Measurements from ENCODE around the gene ZNF239.
"Not testable (repeated sequence)": the region's sequence is repeated elsewhere in the genome, so short reads cannot be mapped to it uniquely, and the experiment has no call there.

Gene ZNF239

DNA sequence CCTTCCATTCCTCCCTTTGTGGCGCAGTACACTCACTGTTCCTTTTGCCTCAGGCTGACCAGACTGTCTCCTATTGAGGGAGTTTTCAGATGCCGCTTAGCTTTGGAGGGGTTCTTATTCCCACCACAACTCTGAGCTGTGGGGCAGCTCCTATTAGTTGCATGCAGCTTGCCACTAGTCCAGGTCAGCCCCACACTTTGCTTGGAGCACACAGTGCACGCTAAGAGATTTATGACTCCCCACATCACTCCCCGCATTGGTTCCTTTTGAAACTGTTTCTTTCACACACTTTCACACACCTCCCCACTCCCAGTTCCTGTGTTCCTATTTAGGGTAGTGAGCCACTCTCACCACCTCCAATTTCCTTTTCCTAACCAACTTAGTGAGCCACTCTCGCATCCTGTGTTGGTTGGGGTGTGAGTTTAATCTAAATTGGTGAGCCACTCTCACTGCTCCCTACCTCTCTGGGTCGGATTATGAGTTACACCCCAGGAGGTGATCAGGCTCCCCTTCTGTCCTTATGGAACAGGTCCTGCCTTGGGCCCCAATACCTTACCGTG is 21.4 kb upstream of the ZNF239 start:
- no peaks in the 10 kb centered on the region for H3K27me3 ChIP-seq (ENCODE audit: insufficient read depth, poor library complexity, severe bottlenecking)

DNA sequence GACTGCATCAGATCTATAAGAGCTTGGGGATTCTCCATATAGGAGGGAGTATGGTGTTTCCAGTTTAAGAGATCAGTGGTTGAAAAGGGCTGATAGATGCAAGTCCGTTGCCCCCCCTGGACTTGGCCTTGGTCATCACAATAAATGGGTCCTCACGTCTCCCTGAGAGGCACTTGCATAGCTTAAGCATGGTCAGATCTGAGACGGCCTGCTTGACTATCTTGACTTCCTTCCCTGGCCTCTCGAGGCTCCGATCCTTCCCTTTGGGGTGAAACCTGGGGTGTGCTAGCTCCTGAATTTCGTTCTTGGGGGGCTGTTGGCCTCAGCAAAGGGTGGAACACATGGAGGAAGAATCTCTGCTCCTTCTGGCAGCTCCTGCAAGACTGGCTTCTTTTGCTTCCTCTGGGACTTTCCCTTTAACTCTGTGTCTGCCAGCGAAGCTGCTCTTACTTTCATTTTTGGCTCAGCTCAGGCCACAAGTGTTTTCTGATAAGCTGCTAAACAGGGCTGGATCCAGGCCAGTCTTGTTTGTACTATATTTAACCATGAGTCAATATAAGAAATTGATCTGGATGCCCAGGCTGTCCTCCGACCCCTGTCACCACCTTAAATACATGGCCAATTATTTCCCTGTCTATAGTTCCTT is 20.7 kb upstream of the ZNF239 start:
- DNase-seq (ENCODE audit: low spot score) (no peak), ATAC-seq (ENCODE audit: low read depth) (no peak)
- no peaks in the 10 kb centered on the region for H3K9me3 ChIP-seq (ENCODE audit: severe bottlenecking)
- H3K27ac ChIP-seq (ENCODE audit: poor library complexity, severe bottlenecking) = no peak overlapping the region
- H3K36me3 ChIP-seq (ENCODE audit: low read depth) = no peaks in the 10 kb centered on the region
- H3K27me3 ChIP-seq (ENCODE audit: insufficient read depth, poor library complexity, severe bottlenecking) = no peaks in the 10 kb centered on the region
- H3K4me1 ChIP-seq (ENCODE audit: insufficient read depth, poor library complexity, severe bottlenecking) = no peaks in the 10 kb centered on the region
- no peak overlapping the region for H3K4me3 ChIP-seq (ENCODE audit: severe bottlenecking)
- TF ChIP-seq, protein P1, sequence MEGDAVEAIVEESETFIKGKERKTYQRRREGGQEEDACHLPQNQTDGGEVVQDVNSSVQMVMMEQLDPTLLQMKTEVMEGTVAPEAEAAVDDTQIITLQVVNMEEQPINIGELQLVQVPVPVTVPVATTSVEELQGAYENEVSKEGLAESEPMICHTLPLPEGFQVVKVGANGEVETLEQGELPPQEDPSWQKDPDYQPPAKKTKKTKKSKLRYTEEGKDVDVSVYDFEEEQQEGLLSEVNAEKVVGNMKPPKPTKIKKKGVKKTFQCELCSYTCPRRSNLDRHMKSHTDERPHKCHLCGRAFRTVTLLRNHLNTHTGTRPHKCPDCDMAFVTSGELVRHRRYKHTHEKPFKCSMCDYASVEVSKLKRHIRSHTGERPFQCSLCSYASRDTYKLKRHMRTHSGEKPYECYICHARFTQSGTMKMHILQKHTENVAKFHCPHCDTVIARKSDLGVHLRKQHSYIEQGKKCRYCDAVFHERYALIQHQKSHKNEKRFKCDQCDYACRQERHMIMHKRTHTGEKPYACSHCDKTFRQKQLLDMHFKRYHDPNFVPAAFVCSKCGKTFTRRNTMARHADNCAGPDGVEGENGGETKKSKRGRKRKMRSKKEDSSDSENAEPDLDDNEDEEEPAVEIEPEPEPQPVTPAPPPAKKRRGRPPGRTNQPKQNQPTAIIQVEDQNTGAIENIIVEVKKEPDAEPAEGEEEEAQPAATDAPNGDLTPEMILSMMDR (IDR thresholded peaks at IDR 0.05; ENCODE audit: poor library complexity, severe bottlenecking) = no peak

More for the DNA sequence above, 21.4 kb upstream of the ZNF239 start:
- DNase-seq (ENCODE audit: low spot score) (no peak), ATAC-seq (ENCODE audit: low read depth) (no peak)
- no peak overlapping the region for H3K4me3 ChIP-seq (ENCODE audit: severe bottlenecking)
- H3K4me1 ChIP-seq (ENCODE audit: insufficient read depth, poor library complexity, severe bottlenecking) = no peaks in the 10 kb centered on the region
- no peaks in the 10 kb centered on the region for H3K36me3 ChIP-seq (ENCODE audit: low read depth)
- H3K27ac ChIP-seq (ENCODE audit: poor library complexity, severe bottlenecking) = no peak overlapping the region
- TF ChIP-seq, protein P1 (IDR thresholded peaks at IDR 0.05; ENCODE audit: poor library complexity, severe bottlenecking) = no peak
- H3K9me3 ChIP-seq (ENCODE audit: severe bottlenecking) = no peaks in the 10 kb centered on the region

DNA sequence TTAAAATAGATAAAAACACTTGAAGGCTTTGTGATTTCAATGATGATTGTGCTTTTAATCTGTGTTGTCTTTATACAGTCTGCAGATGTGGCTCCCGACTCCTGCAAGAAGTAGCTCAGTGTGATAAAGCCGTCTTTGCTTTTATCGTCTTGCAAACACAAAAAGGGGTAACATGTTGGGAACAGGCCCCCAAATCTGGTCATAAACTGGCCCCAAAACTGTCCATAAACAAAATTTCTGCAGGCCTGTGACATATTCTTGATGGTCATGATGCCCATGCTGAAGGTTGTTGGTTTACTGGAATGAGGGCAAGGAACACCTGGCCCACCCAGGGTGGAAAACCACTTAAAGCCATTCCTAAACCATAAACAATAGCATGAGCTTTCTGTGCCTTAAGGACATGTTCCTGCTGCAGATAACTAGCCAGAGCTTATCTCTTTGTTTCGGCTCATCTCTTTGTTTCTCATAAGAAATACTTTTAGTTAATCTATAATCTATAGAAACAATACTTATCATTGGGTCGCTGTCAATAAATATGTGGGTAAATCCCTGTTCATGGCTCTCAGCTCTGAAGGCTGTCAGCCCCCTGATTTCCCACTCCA is 17.0 kb upstream of the ZNF239 start:
- Histone ChIP-seq H3K4me3 (ENCODE audit: severe bottlenecking) (no peak overlapping the region), H3K4me1 (ENCODE audit: insufficient read depth, poor library complexity, severe bottlenecking) (no peaks in the 10 kb centered on the region), H3K27me3 (ENCODE audit: insufficient read depth, poor library complexity, severe bottlenecking) (no peaks in the 10 kb centered on the region), H3K9me3 (ENCODE audit: severe bottlenecking) (no peaks in the 10 kb centered on the region), H3K27ac (ENCODE audit: poor library complexity, severe bottlenecking) (no peak overlapping the region), H3K36me3 (ENCODE audit: low read depth) (no peaks in the 10 kb centered on the region)
- ATAC-seq (ENCODE audit: low read depth) = no peak
- TF ChIP-seq, protein P1 (IDR thresholded peaks at IDR 0.05; ENCODE audit: poor library complexity, severe bottlenecking) = no peak
- DNase-seq (ENCODE audit: low spot score) = no peak

DNA sequence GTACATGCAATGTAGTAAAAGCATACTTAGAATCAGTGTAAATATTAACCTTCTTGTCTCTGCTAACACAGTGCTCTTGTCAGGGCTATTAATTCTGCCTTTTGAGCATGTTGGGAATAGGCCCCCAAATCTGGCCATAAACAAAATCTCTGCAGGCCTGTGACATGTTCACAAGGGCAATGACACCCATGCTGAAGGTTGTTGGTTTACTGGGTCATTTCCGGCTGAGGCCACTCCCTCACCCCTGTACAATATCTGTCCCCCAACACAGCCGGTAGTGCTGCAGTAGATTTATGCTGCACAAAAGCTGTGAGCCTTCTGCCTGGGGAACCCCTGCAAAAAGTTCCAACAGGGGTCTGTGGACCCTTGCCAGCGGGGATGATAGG is 12.3 kb upstream of the ZNF239 start:
- not testable (repeated sequence) for ATAC-seq (ENCODE audit: low read depth); H3K36me3 ChIP-seq (ENCODE audit: low read depth)

DNA sequence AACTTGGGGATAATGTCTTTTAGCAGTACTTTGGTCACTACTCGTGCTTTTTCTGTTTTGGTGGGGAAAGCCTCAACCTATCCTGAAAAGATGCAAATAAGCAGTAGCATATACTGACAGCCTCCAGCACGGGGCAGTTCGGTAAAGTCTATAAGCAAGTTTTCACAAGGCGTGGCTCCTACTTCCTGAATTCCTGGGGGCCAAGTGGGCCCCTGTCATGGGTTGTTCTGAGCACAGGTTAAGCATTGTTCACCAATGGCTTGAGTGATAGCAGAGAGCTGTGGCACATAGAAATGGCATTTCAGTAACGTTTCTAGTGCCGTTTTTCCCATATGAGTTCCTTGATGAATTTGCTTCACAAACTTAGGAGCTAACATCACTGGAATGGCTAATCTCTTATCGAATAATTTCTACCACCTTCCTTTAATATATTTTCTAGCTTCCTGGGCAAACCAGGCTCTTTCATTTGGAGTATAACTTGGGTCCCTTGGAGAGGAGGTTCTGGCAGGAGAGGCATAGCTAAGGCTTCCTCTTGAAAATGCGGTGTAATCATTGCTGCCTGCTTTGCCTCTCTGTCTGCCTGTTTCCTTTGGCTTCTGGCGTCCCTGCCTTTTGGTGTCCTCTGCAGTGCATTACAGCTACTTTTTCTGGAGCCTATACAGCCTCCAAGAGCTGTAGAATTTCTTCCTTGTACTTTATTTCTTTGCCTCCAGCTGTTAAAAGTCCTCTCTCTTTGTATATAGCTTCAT is 11.7 kb upstream of the ZNF239 start:
- Histone ChIP-seq H3K27ac (ENCODE audit: poor library complexity, severe bottlenecking) (no peak overlapping the region), H3K27me3 (ENCODE audit: insufficient read depth, poor library complexity, severe bottlenecking) (no peaks in the 10 kb centered on the region), H3K36me3 (ENCODE audit: low read depth) (no peaks in the 10 kb centered on the region), H3K4me1 (ENCODE audit: insufficient read depth, poor library complexity, severe bottlenecking) (no peaks in the 10 kb centered on the region), H3K4me3 (ENCODE audit: severe bottlenecking) (no peak overlapping the region), H3K9me3 (ENCODE audit: severe bottlenecking) (no peaks in the 10 kb centered on the region)
- TF ChIP-seq, protein P1 (IDR thresholded peaks at IDR 0.05; ENCODE audit: poor library complexity, severe bottlenecking) = no peak
- ATAC-seq (ENCODE audit: low read depth) = no peak
- DNase-seq (ENCODE audit: low spot score) = no peak

More for the DNA sequence above, 12.3 kb upstream of the ZNF239 start:
- not testable (repeated sequence) for H3K4me3 ChIP-seq (ENCODE audit: severe bottlenecking); H3K4me1 ChIP-seq (ENCODE audit: insufficient read depth, poor library complexity, severe bottlenecking); DNase-seq (ENCODE audit: low spot score); H3K27me3 ChIP-seq (ENCODE audit: insufficient read depth, poor library complexity, severe bottlenecking); H3K9me3 ChIP-seq (ENCODE audit: severe bottlenecking); H3K27ac ChIP-seq (ENCODE audit: poor library complexity, severe bottlenecking)

Data from RWPE2 (cell line).